Measurements from ENCODE around the gene CORO1A.
"Not testable (repeated sequence)": the region's sequence is repeated elsewhere in the genome, so short reads cannot be mapped to it uniquely, and the experiment has no call there.

CORO1A gene

GRCh38 chr16:30205541-30206236 is 22.3 kb downstream of the CORO1A start:
- not testable (repeated sequence) for DNase-seq

- not testable (repeated sequence) for DNase-seq
Observed at GRCh38 chr16:30206252-30206651, 22.9 kb downstream of the CORO1A start.

- not testable (repeated sequence) for DNase-seq
Observed at GRCh38 chr16:30207063-30207704, 23.8 kb downstream of the CORO1A start.

GRCh38 chr16:30209032-30209431 is 25.6 kb downstream of the CORO1A start:
- not testable (repeated sequence) for DNase-seq

GRCh38 chr16:30211414-30211813 is 28.0 kb downstream of the CORO1A start:
- not testable (repeated sequence) for DNase-seq

- DNase-seq: not testable (repeated sequence)
Observed at GRCh38 chr16:30217082-30217481, 33.7 kb downstream of the CORO1A start.
